H1 (cell line): Measurements from ENCODE around the gene EYA4. TPM values are rescaled to one million over a fixed set of nuclear protein-coding genes. Genes with fewer than 3 reads are reported as not detected.
A peak's percentile ranks its signal among the peaks of the same experiment; 100 is the strongest.

Experiments
- CTCF ChIA-PET: fragments of 300-600 bp; sonication (Branson Sonifier 250); formaldehyde crosslinking; loops from one replicate; lab custom pipeline; 2021; ENCODE audit not compliant: partially characterized antibody; lab: Charles Lee
- POLR2A ChIA-PET: fragments of 300-600 bp; sonication (Branson Sonifier 250); formaldehyde crosslinking; loops from one replicate; lab custom pipeline; 2021; ENCODE audit warnings: inconsistent platforms; ENCODE audit not compliant: partially characterized antibody; lab: Charles Lee
- DNase-seq, 2 experiments: peaks; one replicate each; pipeline versions ENCODE4 v3.0.0 to v3.0.0-alpha.2; 2010 to 2022; ENCODE audit warnings: low spot score in 2 of 2, low read depth in 1 of 2, mixed read lengths in 1 of 2
- FAIRE-seq: peaks from 2 replicates; lab custom pipeline; 2011; peaks lifted over from hg19 to GRCh38; lab: Jason Lieb, UNC
- H2AFZ ChIP-seq: 2 replicates; pipeline ENCODE4 v1.8.1; 2012; ENCODE audit warnings: low read length, inconsistent platforms
- H2AK5ac ChIP-seq: 2 replicates; pipeline ENCODE4 v1.6.1; 2013; ENCODE audit warnings: low read depth, low read length
- H2BK120ac ChIP-seq: replicated peaks from 2 replicates; pipeline ENCODE3; 2013; ENCODE audit warnings: low read depth, low read length, inconsistent platforms
- H2BK12ac ChIP-seq: 2 replicates; pipeline ENCODE4 v1.6.1; 2013; ENCODE audit warnings: low read depth, low read length
- H2BK15ac ChIP-seq: 2 replicates; pipeline ENCODE4 v1.6.1; 2013; ENCODE audit warnings: low read length
- H2BK20ac ChIP-seq: 2 replicates; pipeline ENCODE4 v1.6.1; 2013; ENCODE audit warnings: low read length
- H2BK5ac ChIP-seq: 2 replicates; pipeline ENCODE4 v1.6.1; 2013; ENCODE audit warnings: low read depth, low read length
- H3K14ac ChIP-seq: 2 replicates; pipeline ENCODE4 v1.6.1; 2013; ENCODE audit warnings: inconsistent platforms; ENCODE audit not compliant: insufficient read length
- H3K18ac ChIP-seq: 2 replicates; pipeline ENCODE4 v1.6.1; 2013; ENCODE audit warnings: low read length; ENCODE audit errors: extremely low read depth
- H3K23ac ChIP-seq: 2 replicates; pipeline ENCODE4 v1.6.1; 2013; ENCODE audit warnings: inconsistent platforms; ENCODE audit not compliant: insufficient read length
- H3K23me2 ChIP-seq: 2 replicates; pipeline ENCODE4 v1.6.1; 2013; ENCODE audit warnings: low read depth, low read length
- H3K27ac ChIP-seq: 2 replicates; pipeline ENCODE4 v1.6.1; 2011; ENCODE audit warnings: low read depth, low read length, inconsistent platforms
- H3K27me3 ChIP-seq, 4 experiments: replicated peaks in 1 of 4; 1 replicate in 1 of 4; 2 replicates in 3 of 4; pipeline versions ENCODE4 v1.6.1 to v1.8.1; 2011 to 2013; ENCODE audit warnings: low read length in 3 of 4, mild to moderate bottlenecking in 3 of 4, inconsistent platforms in 2 of 4, mixed read lengths in 2 of 4, moderate library complexity in 1 of 4; ENCODE audit not compliant: control insufficient read depth in 3 of 4, insufficient read depth in 3 of 4; ENCODE audit errors: extremely low read depth in 1 of 4
- H3K36me3 ChIP-seq, 4 experiments: 2 replicates each; pipeline versions ENCODE4 v1.6.1 to v1.8.1; 2011 to 2013; ENCODE audit warnings: mild to moderate bottlenecking in 4 of 4, low read length in 3 of 4, moderate library complexity in 2 of 4, control low read depth in 1 of 4, inconsistent platforms in 1 of 4; ENCODE audit not compliant: insufficient read depth in 4 of 4, control insufficient read depth in 2 of 4
- H3K4ac ChIP-seq: replicated peaks from 2 replicates; pipeline ENCODE3; 2013; ENCODE audit warnings: low read length, low read depth, mixed read lengths, inconsistent platforms; ENCODE audit not compliant: insufficient read length
- H3K4me1 ChIP-seq, 4 experiments: replicated peaks in 1 of 4; 1 replicate in 1 of 4; 2 replicates in 3 of 4; pipeline versions ENCODE4 v1.6.1 to v1.8.1; 2011 to 2013; ENCODE audit warnings: low read length in 3 of 4, inconsistent platforms in 2 of 4, mixed read lengths in 1 of 4; ENCODE audit not compliant: insufficient read depth in 4 of 4, control insufficient read depth in 3 of 4
- H3K4me2 ChIP-seq, 2 experiments: 2 replicates each; pipeline versions ENCODE4 v1.6.1 to v1.8.1; 2011 to 2013; ENCODE audit warnings: low read depth in 2 of 2, low read length in 2 of 2, control low read depth in 1 of 2, inconsistent platforms in 1 of 2, mild to moderate bottlenecking in 1 of 2; ENCODE audit not compliant: insufficient read depth in 1 of 2
- H3K4me3 ChIP-seq, 4 experiments: fragments of 200-600, 300-600 bp in 1 of 4; sonication (generic), shearing (Covaris generic), sonication (Bioruptor Twin) in 1 of 4; 2 replicates each; pipeline versions ENCODE4 v1.5.1 to v1.8.1; 2011 to 2016; ENCODE audit warnings: low read length in 4 of 4, low read depth in 3 of 4, control low read depth in 2 of 4, inconsistent platforms in 2 of 4, mild to moderate bottlenecking in 2 of 4, mixed read lengths in 1 of 4, moderate library complexity in 1 of 4; ENCODE audit not compliant: insufficient read depth in 2 of 4; ENCODE audit errors: extremely low read depth in 1 of 4
- H3K56ac ChIP-seq: replicated peaks from 2 replicates; pipeline ENCODE3; 2013; ENCODE audit warnings: low read depth, mild to moderate bottlenecking, mixed read lengths, low read length, inconsistent platforms; ENCODE audit not compliant: insufficient read length
- H3K79me1 ChIP-seq: 2 replicates; pipeline ENCODE4 v1.6.1; 2013; ENCODE audit warnings: low read depth, low read length, control low read depth
- H3K79me2 ChIP-seq, 2 experiments: 2 replicates each; pipeline versions ENCODE4 v1.6.1 to v1.8.1; 2012 to 2013; ENCODE audit warnings: low read length in 2 of 2, mild to moderate bottlenecking in 2 of 2, inconsistent platforms in 1 of 2; ENCODE audit not compliant: insufficient read depth in 2 of 2, control insufficient read depth in 1 of 2
- H3K9ac ChIP-seq, 4 experiments: replicated peaks in 1 of 4; 1 replicate in 1 of 4; 2 replicates in 3 of 4; pipeline versions ENCODE4 v1.6.1 to v1.8.1; 2011 to 2013; ENCODE audit warnings: low read depth in 3 of 4, low read length in 3 of 4, control low read depth in 2 of 4, mild to moderate bottlenecking in 2 of 4, moderate library complexity in 2 of 4, inconsistent platforms in 1 of 4; ENCODE audit errors: extremely low read depth in 1 of 4
- H3K9me3 ChIP-seq, 2 experiments: 2 replicates each; pipeline versions ENCODE4 v1.6.1 to v1.8.1; 2012 to 2013; ENCODE audit warnings: mild to moderate bottlenecking in 2 of 2, moderate library complexity in 2 of 2, control low read depth in 1 of 2, inconsistent platforms in 1 of 2, low read depth in 1 of 2, low read length in 1 of 2, mixed read lengths in 1 of 2; ENCODE audit not compliant: insufficient read depth in 2 of 2
- H4K20me1 ChIP-seq, 2 experiments: replicated peaks in 1 of 2; 2 replicates each; pipeline versions ENCODE3 to v1.8.1; 2011 to 2013; ENCODE audit warnings: inconsistent platforms in 2 of 2, low read length in 2 of 2, mild to moderate bottlenecking in 1 of 2; ENCODE audit not compliant: insufficient read depth in 2 of 2, control insufficient read depth in 1 of 2
- H4K5ac ChIP-seq: 2 replicates; pipeline ENCODE4 v1.6.1; 2013; ENCODE audit warnings: low read length, low read depth, mixed read lengths, inconsistent platforms; ENCODE audit not compliant: insufficient read length
- H4K8ac ChIP-seq: 2 replicates; pipeline ENCODE4 v1.8.0; 2013; ENCODE audit warnings: mild to moderate bottlenecking, moderate library complexity, low read length, inconsistent platforms; ENCODE audit not compliant: insufficient read depth; ENCODE audit errors: extremely low read depth
- H4K91ac ChIP-seq: replicated peaks from 2 replicates; pipeline ENCODE3; 2013; ENCODE audit warnings: low read length, mixed read lengths, inconsistent platforms; ENCODE audit not compliant: insufficient read length
- FOSL1 ChIP-seq: IDR thresholded peaks from 2 replicates; pipeline ENCODE4 v1.6.1; 2011; ENCODE audit warnings: mild to moderate bottlenecking, low read depth, low read length, moderate library complexity; ENCODE audit not compliant: insufficient read depth
- RAD21 ChIP-seq, 2 experiments: IDR thresholded peaks in 1 of 2; conservative IDR thresholded peaks in 1 of 2; 2 replicates each; pipeline ENCODE4 v1.6.1; 2011; ENCODE audit warnings: low read depth in 2 of 2, low read length in 2 of 2, improper control_type of control experiment in 1 of 2, inconsistent platforms in 1 of 2, mild to moderate bottlenecking in 1 of 2, moderate library complexity in 1 of 2
- WGBS, 2 experiments: shearing (Covaris generic) in 1 of 2; methylation state at CpG; one replicate each; pipeline versions ENCODE4 v1.1.6 to v1.1.7; 2013 to 2015; ENCODE audit warnings: low lambda C conversion rate in 2 of 2, mixed read lengths in 2 of 2, inconsistent platforms in 1 of 2, low coverage in 1 of 2, missing lambda C conversion rate in 1 of 2; ENCODE audit not compliant: insufficient replicate concordance in 2 of 2, insufficient coverage in 1 of 2, insufficient read length in 1 of 2; ENCODE audit errors: extremely low coverage in 1 of 2, missing lambda C conversion rate in 1 of 2; 5-methylcytosine and 5-hydroxymethylcytosine counted together
- polyA plus RNA-seq, 7 experiments: library from polyadenylated mRNA; depleted of rRNA in 3 of 7; stranded (reverse) in 5 of 7; unstranded in 2 of 7; fragments of >200 nt in 5 of 7; fragments of 200-250 nt in 2 of 7; gene quantifications; 1 replicate in 5 of 7; 2 replicates in 1 of 7; 4 replicates in 1 of 7; pipeline versions ENCODE4 v1.2.1 to v1.2.3, GENCODE V29; 2011 to 2013; ENCODE audit warnings: missing spikeins in 2 of 7, mixed read lengths in 2 of 7
- total RNA-seq: library from RNA; stranded (reverse); fragmentation: NEBNext Ultra II Directional; extraction: Animal tissue kit (Norgen Biotek cat#: 25700); gene quantifications from 2 replicates; pipeline ENCODE4 v1.2.1, GENCODE V29; 2021
- TF ChIP-seq, protein P1 (sequence below), 3 experiments: IDR thresholded peaks; 1 replicate in 2 of 3; 2 replicates in 1 of 3; pipeline versions ENCODE4 v1.5.1 to v1.6.1; 2011; ENCODE audit warnings: low read length in 3 of 3, mild to moderate bottlenecking in 3 of 3, inconsistent platforms in 2 of 3, low read depth in 1 of 3, moderate library complexity in 1 of 3; ENCODE audit not compliant: insufficient read depth in 1 of 3; ENCODE audit errors: control extremely low read depth in 1 of 3

EYA4 gene
- total and polyA plus RNA-seq, 2 of the 8 experiments (the other 6 are each of a cell fraction or from before 2014, with no cell fraction given) = 0.06 to 0.17 TPM

- CTCF ChIA-PET = interaction anchor here (0.8 to 2.8 kb wide), 10 partner anchors 9 to 266 kb away, joined by 3 to 9 read pairs (median 3); no protein-coding TSS in a partner anchor
- no peak for DNase-seq
- WGBS, 2 experiments = 77% methylated on average over 1 of the region's 1 CpG; no CpG with 5 or more reads in 1 of the 2 experiments
- POLR2A ChIA-PET = no interaction called here
- H2BK120ac ChIP-seq = no peak overlapping the region
- no peak overlapping the region for H3K27ac ChIP-seq
- H3K4me3 ChIP-seq = no peak overlapping the region
- no peak overlapping the region for H4K91ac ChIP-seq
- TF ChIP-seq, protein P1, sequence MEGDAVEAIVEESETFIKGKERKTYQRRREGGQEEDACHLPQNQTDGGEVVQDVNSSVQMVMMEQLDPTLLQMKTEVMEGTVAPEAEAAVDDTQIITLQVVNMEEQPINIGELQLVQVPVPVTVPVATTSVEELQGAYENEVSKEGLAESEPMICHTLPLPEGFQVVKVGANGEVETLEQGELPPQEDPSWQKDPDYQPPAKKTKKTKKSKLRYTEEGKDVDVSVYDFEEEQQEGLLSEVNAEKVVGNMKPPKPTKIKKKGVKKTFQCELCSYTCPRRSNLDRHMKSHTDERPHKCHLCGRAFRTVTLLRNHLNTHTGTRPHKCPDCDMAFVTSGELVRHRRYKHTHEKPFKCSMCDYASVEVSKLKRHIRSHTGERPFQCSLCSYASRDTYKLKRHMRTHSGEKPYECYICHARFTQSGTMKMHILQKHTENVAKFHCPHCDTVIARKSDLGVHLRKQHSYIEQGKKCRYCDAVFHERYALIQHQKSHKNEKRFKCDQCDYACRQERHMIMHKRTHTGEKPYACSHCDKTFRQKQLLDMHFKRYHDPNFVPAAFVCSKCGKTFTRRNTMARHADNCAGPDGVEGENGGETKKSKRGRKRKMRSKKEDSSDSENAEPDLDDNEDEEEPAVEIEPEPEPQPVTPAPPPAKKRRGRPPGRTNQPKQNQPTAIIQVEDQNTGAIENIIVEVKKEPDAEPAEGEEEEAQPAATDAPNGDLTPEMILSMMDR (IDR thresholded peaks at IDR 0.05; ENCODE audit: control extremely low read depth in 1 of 3, insufficient read depth in 1 of 3, low read depth in 1 of 3, low read length in 3 of 3) = peak in 2 of 3 experiments; percentile 39 to 57; a peak in 2 of 4 replicates
- TF ChIP-seq FOSL1 (no peak), RAD21 (IDR thresholded peaks at IDR 0.05 in 1 of 2, conservative IDR thresholded peaks at IDR 0.05 in 1 of 2; ENCODE audit: low read depth in 2 of 2, low read length in 2 of 2) (peak; percentile 66 to 74)
- TF ChIP-seq, all 59 proteins: peak for 2
- Histone ChIP-seq H4K20me1 (no peaks in the 10 kb centered on the region), H3K9me3 (no peaks in the 10 kb centered on the region), H2BK5ac (no peak overlapping the region), H3K4ac (no peak overlapping the region), H2AFZ (no peak overlapping the region), H3K23me2 (no peaks in the 10 kb centered on the region), H2BK12ac (no peak overlapping the region), H3K14ac (no peak overlapping the region), H2BK15ac (no peak overlapping the region), H3K23ac (no peak overlapping the region), H4K8ac (no peak overlapping the region), H3K4me2 (no peak overlapping the region), H3K4me1 (no peaks in the 10 kb centered on the region), H3K27me3 (no peaks in the 10 kb centered on the region), H2BK20ac (no peak overlapping the region), H3K79me1 (no peaks in the 10 kb centered on the region), H4K5ac (no peak overlapping the region), H3K79me2 (no peaks in the 10 kb centered on the region), H2AK5ac (no peak overlapping the region), H3K9ac (no peak overlapping the region), H3K18ac (no peak overlapping the region), H3K56ac (no peak overlapping the region), H3K36me3 (no peaks in the 10 kb centered on the region)
- peak; percentile 45 for FAIRE-seq
Observed at GRCh38 chr6:133286765-133287164, 45.6 kb downstream of the EYA4 start.
